Peyer's patch (tissue), 4 donors: ENCODE data around the gene NFATC3. TPM values are rescaled to one million over a fixed set of nuclear protein-coding genes. Genes with fewer than 3 reads are reported as not detected.

Experiments used
- DNase-seq, 3 donors: peaks; one replicate each; pipeline ENCODE4 v3.0.0-alpha.2; 2017 to 2019
- H3K27ac ChIP-seq, 4 donors: fragments of 200-600 bp; sonication (generic); one replicate each; pipeline ENCODE4 v1.5.1; 2016 to 2019
- H3K27me3 ChIP-seq, 2 donors: fragments of 200-600 bp; sonication (generic); one replicate each; pipeline ENCODE4 v1.5.1; 2019
- H3K36me3 ChIP-seq, 3 donors: fragments of 200-600 bp; sonication (generic); one replicate each; pipeline ENCODE4 v1.5.1; 2016 to 2019
- H3K4me1 ChIP-seq, 4 donors: fragments of 200-600 bp; sonication (generic); one replicate each; pipeline ENCODE4 v1.5.1; 2016 to 2019
- H3K4me3 ChIP-seq, 4 donors: fragments of 200-600 bp; sonication (generic); 1 replicate in 3 of 4; 2 replicates in 1 of 4; pipeline ENCODE4 v1.5.1; 2016 to 2019; ENCODE audit warnings: mild to moderate bottlenecking in 1 of 4
- H3K9me3 ChIP-seq, 4 donors: fragments of 200-600 bp; sonication (generic); one replicate each; pipeline ENCODE4 v1.5.1; 2016 to 2019; ENCODE audit warnings: mild to moderate bottlenecking in 1 of 4
- CTCF ChIP-seq, 6 experiments: fragments of 450-650 bp in 4 of 6; fragments of 200-600 bp in 2 of 6; sonication (generic) in 1 of 6; IDR thresholded peaks; one replicate each; pipeline ENCODE4 v1.5.1; 2017 to 2019; ENCODE audit warnings: antibody characterized with exemption in 6 of 6, mild to moderate bottlenecking in 3 of 6, moderate library complexity in 1 of 6
- POLR2A ChIP-seq, 2 donors: fragments of 450-650 bp; IDR thresholded peaks; one replicate each; pipeline ENCODE4 v1.5.1; 2017; ENCODE audit warnings: antibody characterized with exemption in 2 of 2, mild to moderate bottlenecking in 2 of 2, moderate library complexity in 2 of 2
- total RNA-seq, 4 donors: library from RNA; depleted of rRNA; stranded (reverse); fragments of >200 nt; gene quantifications; one replicate each; pipeline ENCODE4 v1.1.0, GENCODE V29; 2016

The NFATC3 gene
- total RNA-seq, 4 donors from 2014 or later, result 40.5 to 72.0 (median 61.0) TPM

- Histone ChIP-seq H3K4me1 (peaks cover 14 to 52% (median 49%) of the 10 kb centered on the region in 4 donors), H3K27ac (peak overlapping the region in 2 of 4 donors; percentile 41 to 74), H3K36me3 (peaks cover 0 to 36% (median 0%) of the 10 kb centered on the region in 3 donors), H3K9me3 (no peaks in the 10 kb centered on the region), H3K4me3 (no peak overlapping the region), H3K27me3 (no peaks in the 10 kb centered on the region)
- DNase-seq, result peak; percentile 59 to 96 (median 96)
- TF ChIP-seq POLR2A (IDR thresholded peaks at IDR 0.05) (peak in 1 of 2 donors; percentile 13), CTCF (IDR thresholded peaks at IDR 0.05) (no peak)
These were observed 10.2 kb upstream of the NFATC3 start for GRCh38 chr16:68074850-68075555.

GRCh38 chr16:68075980-68076379 is 9.2 kb upstream of the NFATC3 start:
- peaks cover 0 to 34% (median 0%) of the 10 kb centered on the region in 3 donors for H3K36me3 ChIP-seq
- H3K27ac ChIP-seq, result peak overlapping the region in 1 of 4 donors; percentile 74
- peaks cover 19 to 58% (median 48%) of the 10 kb centered on the region in 4 donors for H3K4me1 ChIP-seq
- no peaks in the 10 kb centered on the region for H3K27me3 ChIP-seq
- TF ChIP-seq CTCF (IDR thresholded peaks at IDR 0.05), result no peak
- no peak for TF ChIP-seq POLR2A (IDR thresholded peaks at IDR 0.05)
- peak in 2 of 3 donors; percentile 9 to 42 for DNase-seq
- H3K9me3 ChIP-seq, result no peaks in the 10 kb centered on the region
- no peak overlapping the region for H3K4me3 ChIP-seq

DNA sequence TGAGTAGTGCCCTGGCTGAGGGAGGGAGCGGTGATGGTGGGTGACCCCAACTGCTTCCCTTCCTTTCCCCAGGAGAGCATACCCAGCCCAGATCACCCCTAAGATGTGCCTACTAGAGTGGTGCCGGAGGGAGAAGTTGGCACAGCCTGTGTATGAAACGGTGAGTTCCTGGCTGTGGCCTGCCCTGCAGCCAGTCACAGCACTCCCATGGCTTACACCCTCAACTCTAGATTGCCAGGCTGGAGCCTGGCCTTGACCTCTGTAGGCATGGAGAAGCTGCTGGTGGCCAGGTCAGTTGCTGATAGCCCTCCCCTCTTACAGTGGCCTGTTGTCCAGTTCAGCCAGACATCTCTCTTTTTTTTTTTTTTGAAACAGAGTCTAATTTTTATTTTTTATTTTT is 8.6 kb upstream of the NFATC3 start:
- Histone ChIP-seq H3K4me3 (no peak overlapping the region), H3K27me3 (no peaks in the 10 kb centered on the region), H3K27ac (peak overlapping the region in 1 of 4 donors; percentile 10), H3K9me3 (no peaks in the 10 kb centered on the region), H3K4me1 (peaks cover 19 to 63% (median 44%) of the 10 kb centered on the region in 4 donors), H3K36me3 (peaks cover 0 to 30% (median 0%) of the 10 kb centered on the region in 3 donors)
- TF ChIP-seq CTCF (IDR thresholded peaks at IDR 0.05), result no peak
- no peak for TF ChIP-seq POLR2A (IDR thresholded peaks at IDR 0.05)
- peak in 2 of 3 donors; percentile 14 to 43 for DNase-seq

GRCh38 chr16:68077866-68078700 is 7.1 kb upstream of the NFATC3 start:
- Histone ChIP-seq H3K4me1 (peaks cover 25 to 65% (median 44%) of the 10 kb centered on the region in 4 donors), H3K9me3 (no peaks in the 10 kb centered on the region), H3K4me3 (no peak overlapping the region), H3K27ac (peak overlapping the region in 3 of 4 donors; percentile 83 to 99 (median 97)), H3K27me3 (no peaks in the 10 kb centered on the region), H3K36me3 (peaks cover 0 to 30% (median 0%) of the 10 kb centered on the region in 3 donors)
- peak in 1 of 3 donors; percentile 10 for DNase-seq
- TF ChIP-seq POLR2A (IDR thresholded peaks at IDR 0.05) (no peak), CTCF (IDR thresholded peaks at IDR 0.05) (no peak)

DNA sequence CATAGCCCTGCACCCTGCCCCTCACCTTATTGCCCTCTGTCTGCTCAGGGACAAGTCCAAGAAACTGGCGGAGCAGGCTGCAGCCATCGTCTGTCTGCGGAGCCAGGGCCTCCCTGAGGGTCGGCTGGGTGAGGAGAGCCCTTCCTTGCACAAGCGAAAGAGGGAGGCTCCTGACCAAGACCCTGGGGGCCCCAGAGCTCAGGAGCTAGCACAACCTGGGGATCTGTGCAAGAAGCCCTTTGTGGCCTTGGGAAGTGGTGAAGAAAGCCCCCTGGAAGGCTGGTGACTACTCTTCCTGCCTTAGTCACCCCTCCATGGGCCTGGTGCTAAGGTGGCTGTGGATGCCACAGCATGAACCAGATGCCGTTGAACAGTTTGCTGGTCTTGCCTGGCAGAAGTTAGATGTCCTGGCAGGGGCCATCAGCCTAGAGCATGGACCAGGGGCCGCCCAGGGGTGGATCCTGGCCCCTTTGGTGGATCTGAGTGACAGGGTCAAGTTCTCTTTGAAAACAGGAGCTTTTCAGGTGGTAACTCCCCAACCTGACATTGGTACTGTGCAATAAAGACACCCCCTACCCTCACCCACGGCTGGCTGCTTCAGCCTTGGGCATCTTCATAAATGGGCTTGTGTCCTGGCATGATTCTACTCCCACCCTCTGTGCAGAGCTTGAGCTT is 6.3 kb upstream of the NFATC3 start:
- TF ChIP-seq CTCF (IDR thresholded peaks at IDR 0.05) (no peak), POLR2A (IDR thresholded peaks at IDR 0.05) (no peak)
- Histone ChIP-seq H3K4me1 (peaks cover 28 to 72% (median 45%) of the 10 kb centered on the region in 4 donors), H3K36me3 (peaks cover 0 to 26% (median 0%) of the 10 kb centered on the region in 3 donors), H3K4me3 (no peak overlapping the region), H3K9me3 (no peaks in the 10 kb centered on the region), H3K27me3 (no peaks in the 10 kb centered on the region), H3K27ac (peak overlapping the region; percentile 71 to 99 (median 90))
- peak in 2 of 3 donors; percentile 16 to 45 for DNase-seq
